HepG2 (cell line): Measurements from ENCODE around the gene TRAK1. TPM values are rescaled to one million over a fixed set of nuclear protein-coding genes. Genes with fewer than 3 reads are reported as not detected.

ENCODE experiments used
- ATAC-seq: fragments of 200-7000 bp; cut with Tn5 transposase; 3 replicates; pipeline ENCODE4 v1.9.1; 2020; ENCODE audit warnings: mild to moderate bottlenecking, moderate library complexity
- BruUV-seq: library from RNA; stranded (reverse); fragments of 400-500 nt; replicated peaks from 2 replicates; lab custom pipeline; 2021; lab: Mats Ljungman, UMichigan
- CTCF ChIA-PET: fragments of 300-600 bp; formaldehyde crosslinking; extraction: SDS; loops from one replicate; lab custom pipeline; 2021; ENCODE audit warnings: low total read pairs, inconsistent platforms, low intra/inter-chr PET ratio; lab: Yijun Ruan, JAX
- POLR2A ChIA-PET: fragments of 350-600 bp; sonication (Branson Sonifier 250); formaldehyde crosslinking; loops from one replicate; lab custom pipeline; 2020; ENCODE audit warnings: antibody characterized with exemption, inconsistent platforms; lab: Yijun Ruan, JAX
- DNase-seq: peaks from one replicate; pipeline ENCODE4 v3.0.0-alpha.2; 2015; ENCODE audit warnings: low spot score
- FAIRE-seq: peaks from 3 replicates; lab custom pipeline; 2011; peaks lifted over from hg19 to GRCh38; lab: Jason Lieb, UNC
- H2AFZ ChIP-seq: one replicate; pipeline ENCODE4 v1.6.1; 2011; ENCODE audit warnings: low read length, inconsistent platforms
- H3K27ac ChIP-seq: fragments of 300-600 bp; 3 replicates; pipeline ENCODE4 v1.8.0; 2011; ENCODE audit warnings: mixed run types, mild to moderate bottlenecking, mixed read lengths, low read length, inconsistent platforms; ENCODE audit not compliant: insufficient read depth; ENCODE audit errors: extremely low read length
- H3K27me3 ChIP-seq, 2 experiments: fragments of 200-600 bp in 1 of 2; 2 replicates in 1 of 2; 3 replicates in 1 of 2; pipeline versions ENCODE4 v1.6.0 to v1.8.0; 2011; ENCODE audit warnings: low read length in 2 of 2, mild to moderate bottlenecking in 2 of 2, moderate library complexity in 2 of 2, inconsistent platforms in 1 of 2; ENCODE audit not compliant: insufficient read depth in 2 of 2, control insufficient read depth in 1 of 2
- H3K36me3 ChIP-seq, 2 experiments: fragments of 200-600 bp in 1 of 2; replicated peaks in 1 of 2; 2 replicates in 1 of 2; 3 replicates in 1 of 2; pipeline versions ENCODE4 v1.5.1 to v1.8.0; 2011; ENCODE audit warnings: low read length in 2 of 2, inconsistent platforms in 1 of 2; ENCODE audit not compliant: insufficient read depth in 2 of 2, control insufficient read depth in 1 of 2
- H3K4me1 ChIP-seq: 2 replicates; pipeline ENCODE4 v1.5.1; 2012; ENCODE audit warnings: low read length, inconsistent platforms; ENCODE audit not compliant: insufficient read depth
- H3K4me2 ChIP-seq: 2 replicates; pipeline ENCODE4 v1.6.0; 2011; ENCODE audit warnings: low read depth, low read length, inconsistent platforms
- H3K4me3 ChIP-seq, 3 experiments: fragments of 200-600 bp in 1 of 3; sonication (generic), shearing (Covaris generic) in 1 of 3; replicated peaks in 1 of 3; 2 replicates each; pipeline ENCODE4 v1.5.1; 2011 to 2016; ENCODE audit warnings: low read length in 3 of 3, inconsistent platforms in 2 of 3, low read depth in 2 of 3, mild to moderate bottlenecking in 2 of 3, control low read depth in 1 of 3, mixed read lengths in 1 of 3; ENCODE audit not compliant: insufficient read depth in 1 of 3
- H3K79me2 ChIP-seq: one replicate; pipeline ENCODE4 v1.6.1; 2011; ENCODE audit warnings: low read length, inconsistent platforms; ENCODE audit not compliant: insufficient read depth
- H3K9ac ChIP-seq: 2 replicates; pipeline ENCODE4 v1.6.0; 2011; ENCODE audit warnings: mild to moderate bottlenecking, low read depth, low read length, inconsistent platforms; ENCODE audit not compliant: insufficient read depth
- H3K9me3 ChIP-seq: 2 replicates; pipeline ENCODE4 v1.5.1; 2012; ENCODE audit warnings: mild to moderate bottlenecking, low read length
- H4K20me1 ChIP-seq: 2 replicates; pipeline ENCODE4 v1.6.0; 2011; ENCODE audit warnings: inconsistent platforms, mild to moderate bottlenecking, low read length, moderate library complexity; ENCODE audit not compliant: insufficient read depth
- AFF4 ChIP-seq: sonication (generic); formaldehyde crosslinking; IDR thresholded peaks from 2 replicates; pipeline ENCODE4 v1.4.0; 2020; ENCODE audit warnings: missing genetic modification reagents
- ASH2L ChIP-seq: fragments of 300-600, 200-600 bp; sonication (generic); IDR thresholded peaks from 2 replicates; pipeline ENCODE4 v1.7.0; 2017; ENCODE audit warnings: low read depth, mild to moderate bottlenecking, moderate library complexity, mixed read lengths, low read length; ENCODE audit not compliant: insufficient read length
- CHD4 ChIP-seq: fragments of 200-600 bp; sonication (generic); IDR thresholded peaks from 2 replicates; pipeline ENCODE4 v1.7.0; 2017; ENCODE audit warnings: mild to moderate bottlenecking, low read length, borderline replicate concordance
- CREB3 ChIP-seq: sonication (generic); formaldehyde crosslinking; IDR thresholded peaks from 2 replicates; pipeline ENCODE4 v1.5.0; 2020; ENCODE audit warnings: missing genetic modification reagents
- CTCF ChIP-seq: sonication (generic); formaldehyde crosslinking; IDR thresholded peaks from 2 replicates; pipeline ENCODE4 v1.5.0; 2020; ENCODE audit warnings: mild to moderate bottlenecking, missing genetic modification reagents, moderate library complexity
- FOSL1 ChIP-seq: sonication (generic); formaldehyde crosslinking; IDR thresholded peaks from 2 replicates; pipeline ENCODE4 v1.9.0; 2021; ENCODE audit warnings: missing genetic modification reagents, borderline replicate concordance
- MED8 ChIP-seq: sonication (generic); formaldehyde crosslinking; IDR thresholded peaks from 2 replicates; pipeline ENCODE4 v1.8.1; 2023; ENCODE audit warnings: mild to moderate bottlenecking, missing genetic modification reagents; ENCODE audit not compliant: insufficient replicate concordance
- MIXL1 ChIP-seq: IDR thresholded peaks from 2 replicates; pipeline ENCODE4 v1.6.1; 2016
- MZF1 ChIP-seq: sonication (generic); formaldehyde crosslinking; IDR thresholded peaks from 2 replicates; pipeline ENCODE4 v1.8.1; 2023; ENCODE audit warnings: mild to moderate bottlenecking, missing genetic modification reagents, borderline replicate concordance
- POLR2AphosphoS2 ChIP-seq: IDR thresholded peaks from 2 replicates; pipeline ENCODE4 v1.6.1; 2011; ENCODE audit warnings: low read depth, low read length, improper control_type of control experiment
- SALL1 ChIP-seq: sonication (generic); formaldehyde crosslinking; IDR thresholded peaks from 2 replicates; pipeline ENCODE4 v1.8.0; 2022; ENCODE audit warnings: mild to moderate bottlenecking, missing genetic modification reagents
- STAG1 ChIP-seq: sonication (generic); formaldehyde crosslinking; IDR thresholded peaks from 2 replicates; pipeline ENCODE4 v1.4.0; 2020; ENCODE audit warnings: missing genetic modification reagents
- ZNF552 ChIP-seq: sonication (generic); formaldehyde crosslinking; IDR thresholded peaks from 2 replicates; pipeline ENCODE4 v1.9.0; 2022; ENCODE audit warnings: missing genetic modification reagents, mild to moderate bottlenecking, borderline replicate concordance
- WGBS: methylation state at CpG from one replicate; pipeline ENCODE4 v1.1.6; 2017; ENCODE audit warnings: low lambda C conversion rate; 5-methylcytosine and 5-hydroxymethylcytosine counted together
- in situ Hi-C: cut with HindIII; loops from 2 replicates; pipeline ENCODE4 v1.10.0; 2017; ENCODE audit warnings: low pct_unique_long_range_greater_than_20kb; ENCODE audit not compliant: extremely low pct_ligation_motif_present
- intact Hi-C: fragments of 100-400 bp; cut with micrococcal nuclease; formaldehyde crosslinking; loops from one replicate; pipeline ENCODE4 v1.10.0; 2022; ENCODE audit not compliant: unreplicated experiment
- polyA plus RNA-seq, 8 experiments: library from polyadenylated mRNA; depleted of rRNA in 3 of 8; stranded (reverse) in 7 of 8; unstranded in 1 of 8; fragments of >200 nt; fragmentation: Illumina TruSeq in 4 of 8; extraction: Trizol in 4 of 8; gene quantifications; 2 replicates each; pipeline versions ENCODE4 v1.2.1 to v1.2.3, GENCODE V29; 2011 to 2016; ENCODE audit warnings: low read depth in 4 of 8, missing spikeins in 1 of 8, mixed read lengths in 1 of 8; ENCODE audit not compliant: insufficient read depth in 1 of 8
- total RNA-seq, 5 experiments: library from RNA; depleted of rRNA; stranded (reverse); fragments of >200 nt; fragmentation: Illumina TruSeq; extraction: Trizol; gene quantifications; 2 replicates each; pipeline ENCODE4 v1.2.3, GENCODE V29; 2016; ENCODE audit warnings: low read depth in 1 of 5

The TRAK1 gene
- total and polyA plus RNA-seq, 2 of the 13 experiments (the other 11 are each of a cell fraction or from before 2014, with no cell fraction given) = 20.5 to 46.6 TPM

GRCh38 chr3:42228796-42229195, 137.6 kb downstream of the TRAK1 start (continued):
- TF ChIP-seq CTCF (CRISPR knock-in tag) (peak; percentile 41), CREB3 (CRISPR knock-in tag) (no peak), STAG1 (CRISPR knock-in tag) (peak; percentile 57), ZNF552 (CRISPR knock-in tag) (no peak), MED8 (no peak), FOSL1 (no peak), POLR2AphosphoS2 (no peak)

- Histone ChIP-seq H3K4me3 (no peak overlapping the region), H3K36me3 (peaks cover 1 to 3% of the 10 kb centered on the region in 2 experiments; a peak in 1 of 5 replicates), H4K20me1 (no peaks in the 10 kb centered on the region), H3K9ac (no peak overlapping the region), H3K27me3 (peaks cover 0 to 12% of the 10 kb centered on the region in 2 experiments; a peak in 1 of 5 replicates), H3K4me2 (no peak overlapping the region), H3K27ac (no peak overlapping the region), H2AFZ (no peak overlapping the region), H3K79me2 (no peaks in the 10 kb centered on the region), H3K4me1 (peaks cover 12% of the 10 kb centered on the region), H3K9me3 (no peaks in the 10 kb centered on the region)
- FAIRE-seq (no peak), ATAC-seq (peak; percentile 19; the same call in 2 of the 3 replicates), DNase-seq (no peak)
- WGBS = 48% methylated on average over 5 of the region's 5 CpGs
- ChIA-PET CTCF (interaction anchor here (1.1 to 2.9 kb wide), 7 partner anchors 18 to 601 kb away, joined by 3 to 25 read pairs (median 6); no protein-coding TSS in a partner anchor), POLR2A (no interaction called here)
- in situ Hi-C loops = loop anchor here (10.0 to 25.0 kb wide), 2 partner anchors 305 to 608 kb away; no protein-coding TSS in a partner anchor
- intact Hi-C loops = no loop called here
- BruUV-seq = no TSS peak
- TF ChIP-seq AFF4 (CRISPR knock-in tag) (no peak), MZF1 (CRISPR knock-in tag) (no peak), CHD4 (no peak), ASH2L (no peak), SALL1 (CRISPR knock-in tag) (no peak), MIXL1 (CRISPR knock-in tag) (no peak)
Measured at GRCh38 chr3:42229266-42229941, 138.2 kb downstream of the TRAK1 start.
